ENCODE measurements around the gene SASH1. TPM values are rescaled to one million over a fixed set of nuclear protein-coding genes. Genes with fewer than 3 reads are reported as not detected.

The SASH1 gene
- total RNA-seq, 1 experiment from 2014 or later, result 33.2 TPM

DNA sequence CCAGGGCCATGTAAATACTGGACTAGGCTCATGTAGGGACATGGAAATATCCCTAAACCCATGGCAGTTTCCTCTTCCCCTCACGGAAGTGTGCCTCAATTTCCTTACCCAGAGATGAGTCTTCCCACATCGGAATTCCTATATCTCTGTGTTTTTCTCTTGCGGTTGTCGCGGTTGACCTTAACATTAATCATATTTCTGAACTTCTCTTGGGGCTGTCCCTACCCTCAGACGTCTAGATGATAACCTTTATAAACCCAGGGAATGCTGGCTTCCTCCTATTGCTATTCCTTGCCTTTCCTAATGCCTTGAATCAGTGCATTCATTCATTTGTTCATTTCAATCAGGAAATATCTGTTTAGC is 160.1 kb downstream of the SASH1 start:
- Histone ChIP-seq H2AK5ac (ENCODE audit: insufficient read length, low read length) (no peak overlapping the region), H3T11ph (ENCODE audit: low read length) (no peak overlapping the region), H3K27me3 (ENCODE audit: insufficient read depth, low read length) (no peaks in the 10 kb centered on the region), H2AFZ (ENCODE audit: low read length) (no peak overlapping the region), H3K4me2 (ENCODE audit: insufficient read depth, insufficient read length, low read length) (no peak overlapping the region), H3K9me3 (ENCODE audit: control insufficient read depth, low read depth, low read length) (no peaks in the 10 kb centered on the region), H2BK5ac (ENCODE audit: insufficient read length, low read length) (no peak overlapping the region), H3K23me2 (ENCODE audit: insufficient read length, low read depth, low read length, poor library complexity, severe bottlenecking) (no peaks in the 10 kb centered on the region), H3K4ac (ENCODE audit: low read depth, low read length) (no peak overlapping the region), H2BK20ac (ENCODE audit: low read depth, low read length, poor library complexity, severe bottlenecking) (no peak overlapping the region), H3K23ac (ENCODE audit: insufficient read length, low read depth, low read length) (no peak overlapping the region), H4K91ac (ENCODE audit: insufficient read length, low read depth, low read length) (no peak overlapping the region), H4K5ac (ENCODE audit: insufficient read length, low read depth, low read length) (no peak overlapping the region), H3K9ac (ENCODE audit: extremely low read depth, insufficient read length, low read length) (no peak overlapping the region), H2BK15ac (ENCODE audit: low read depth, low read length) (no peak overlapping the region), H3K27ac (ENCODE audit: insufficient read length, low read depth, low read length) (no peak overlapping the region), H2BK12ac (ENCODE audit: insufficient read length, low read depth, low read length) (no peak overlapping the region), H4K20me1 (ENCODE audit: control insufficient read depth, insufficient read depth, insufficient read length) (no peaks in the 10 kb centered on the region), H3K4me1 (ENCODE audit: insufficient read depth, low read length) (no peaks in the 10 kb centered on the region), H3K56ac (ENCODE audit: insufficient read length, low read depth, low read length) (no peak overlapping the region), H3K79me2 (ENCODE audit: insufficient read depth, low read length) (no peaks in the 10 kb centered on the region), H3K79me1 (ENCODE audit: insufficient read depth, low read depth, low read length, poor library complexity, severe bottlenecking) (no peaks in the 10 kb centered on the region), H3K18ac (ENCODE audit: insufficient read length, low read depth, low read length) (no peak overlapping the region), H2BK120ac (ENCODE audit: low read depth, low read length, poor library complexity, severe bottlenecking) (no peak overlapping the region), H4K8ac (replicated peaks; ENCODE audit: insufficient read length, low read depth, low read length) (no peak overlapping the region), H3K14ac (ENCODE audit: insufficient read depth, low read length) (no peak overlapping the region)
- H3K9me3 Mint-ChIP-seq, result no peaks in the 10 kb centered on the region
- no peak overlapping the region for H3K4me3 Mint-ChIP-seq
- no peak overlapping the region for H3K27ac Mint-ChIP-seq
- TF ChIP-seq, protein P1, sequence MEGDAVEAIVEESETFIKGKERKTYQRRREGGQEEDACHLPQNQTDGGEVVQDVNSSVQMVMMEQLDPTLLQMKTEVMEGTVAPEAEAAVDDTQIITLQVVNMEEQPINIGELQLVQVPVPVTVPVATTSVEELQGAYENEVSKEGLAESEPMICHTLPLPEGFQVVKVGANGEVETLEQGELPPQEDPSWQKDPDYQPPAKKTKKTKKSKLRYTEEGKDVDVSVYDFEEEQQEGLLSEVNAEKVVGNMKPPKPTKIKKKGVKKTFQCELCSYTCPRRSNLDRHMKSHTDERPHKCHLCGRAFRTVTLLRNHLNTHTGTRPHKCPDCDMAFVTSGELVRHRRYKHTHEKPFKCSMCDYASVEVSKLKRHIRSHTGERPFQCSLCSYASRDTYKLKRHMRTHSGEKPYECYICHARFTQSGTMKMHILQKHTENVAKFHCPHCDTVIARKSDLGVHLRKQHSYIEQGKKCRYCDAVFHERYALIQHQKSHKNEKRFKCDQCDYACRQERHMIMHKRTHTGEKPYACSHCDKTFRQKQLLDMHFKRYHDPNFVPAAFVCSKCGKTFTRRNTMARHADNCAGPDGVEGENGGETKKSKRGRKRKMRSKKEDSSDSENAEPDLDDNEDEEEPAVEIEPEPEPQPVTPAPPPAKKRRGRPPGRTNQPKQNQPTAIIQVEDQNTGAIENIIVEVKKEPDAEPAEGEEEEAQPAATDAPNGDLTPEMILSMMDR (conservative IDR thresholded peaks at IDR 0.05), result no peak
- no peaks in the 10 kb centered on the region for H3K27me3 Mint-ChIP-seq (ENCODE audit: low read depth)
- peaks cover 0 to 2% (median 0%) of the 10 kb centered on the region in 3 experiments; a peak in 4 of 7 replicates for H3K36me3 Mint-ChIP-seq (ENCODE audit: insufficient read depth in 1 of 3, low read depth in 3 of 3)
- no peak for DNase-seq
- peaks cover 3 to 7% of the 10 kb centered on the region in 2 experiments for H3K4me1 Mint-ChIP-seq
- no CpG with 5 or more reads among the region's 6 CpGs for WGBS (ENCODE audit: extremely low coverage, insufficient read length, low lambda C conversion rate)
